HuH-7.5 (cell line): Measurements from ENCODE around the gene IFI44.

Experiments used
- DNase-seq: peaks from one replicate; pipeline ENCODE4 v3.0.0; 2011; ENCODE audit warnings: low spot score

Gene IFI44

DNA sequence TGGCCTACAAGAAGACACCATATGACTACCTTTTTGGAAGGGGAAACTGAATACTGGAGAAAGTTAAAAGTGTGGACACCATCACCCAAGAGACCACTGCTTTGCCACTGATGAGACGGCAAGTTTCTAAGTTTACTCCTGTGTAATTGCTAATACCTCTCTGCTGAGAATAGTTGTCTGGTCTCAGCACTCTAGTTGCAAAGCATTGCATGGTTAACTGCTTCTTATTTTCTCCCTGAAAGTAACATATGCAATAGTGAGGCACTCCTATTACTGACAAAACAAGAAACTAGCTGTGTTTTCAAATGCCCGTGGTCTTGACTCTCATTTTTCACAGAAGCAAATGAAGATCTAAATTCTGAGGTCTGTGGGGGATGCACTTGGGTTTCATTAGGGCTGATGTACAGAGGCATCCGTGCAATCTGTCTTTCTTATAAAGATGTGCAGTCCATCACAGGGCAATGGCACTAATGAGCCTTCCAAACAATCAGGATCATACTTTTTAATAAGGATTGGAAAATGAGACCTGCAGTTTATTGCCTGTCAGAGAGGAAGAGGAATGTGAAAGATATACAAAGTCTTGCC, 62.9 kb downstream of the IFI44 start:
- DNase-seq: no peak

- no peak for DNase-seq
Observed at GRCh38 chr1:78713297-78713696, 63.7 kb downstream of the IFI44 start.
